ENCODE data around the gene NEK8.

Gene NEK8

GRCh38 chr17:28712032-28712704, 16.4 kb upstream of the NEK8 start:
- Histone ChIP-seq H3K4me2 (ENCODE audit: low read length) (peak overlapping the region; percentile 67), H3K27ac (no peak overlapping the region), H3K9me3 (ENCODE audit: control insufficient read depth, low read length) (no peaks in the 10 kb centered on the region), H3K27me3 (ENCODE audit: control insufficient read depth, insufficient read depth, low read length) (no peaks in the 10 kb centered on the region), H3K9ac (no peak overlapping the region), H2AFZ (no peak overlapping the region), H3K36me3 (ENCODE audit: control insufficient read depth, insufficient read depth, low read length) (no peaks in the 10 kb centered on the region), H3K4me1 (no peaks in the 10 kb centered on the region), H3K79me2 (no peaks in the 10 kb centered on the region), H3K4me3 (ENCODE audit: low read depth, low read length) (peak overlapping the region; percentile 60)
- TF ChIP-seq, protein P1, sequence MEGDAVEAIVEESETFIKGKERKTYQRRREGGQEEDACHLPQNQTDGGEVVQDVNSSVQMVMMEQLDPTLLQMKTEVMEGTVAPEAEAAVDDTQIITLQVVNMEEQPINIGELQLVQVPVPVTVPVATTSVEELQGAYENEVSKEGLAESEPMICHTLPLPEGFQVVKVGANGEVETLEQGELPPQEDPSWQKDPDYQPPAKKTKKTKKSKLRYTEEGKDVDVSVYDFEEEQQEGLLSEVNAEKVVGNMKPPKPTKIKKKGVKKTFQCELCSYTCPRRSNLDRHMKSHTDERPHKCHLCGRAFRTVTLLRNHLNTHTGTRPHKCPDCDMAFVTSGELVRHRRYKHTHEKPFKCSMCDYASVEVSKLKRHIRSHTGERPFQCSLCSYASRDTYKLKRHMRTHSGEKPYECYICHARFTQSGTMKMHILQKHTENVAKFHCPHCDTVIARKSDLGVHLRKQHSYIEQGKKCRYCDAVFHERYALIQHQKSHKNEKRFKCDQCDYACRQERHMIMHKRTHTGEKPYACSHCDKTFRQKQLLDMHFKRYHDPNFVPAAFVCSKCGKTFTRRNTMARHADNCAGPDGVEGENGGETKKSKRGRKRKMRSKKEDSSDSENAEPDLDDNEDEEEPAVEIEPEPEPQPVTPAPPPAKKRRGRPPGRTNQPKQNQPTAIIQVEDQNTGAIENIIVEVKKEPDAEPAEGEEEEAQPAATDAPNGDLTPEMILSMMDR (IDR thresholded peaks at IDR 0.05): no peak

GRCh38 chr17:28712705-28713415, 15.7 kb upstream of the NEK8 start:
- Histone ChIP-seq H3K4me1 (no peaks in the 10 kb centered on the region), H3K27ac (no peak overlapping the region), H2AFZ (no peak overlapping the region), H3K27me3 (ENCODE audit: control insufficient read depth, insufficient read depth, low read length) (no peaks in the 10 kb centered on the region), H3K36me3 (ENCODE audit: control insufficient read depth, insufficient read depth, low read length) (no peaks in the 10 kb centered on the region), H3K4me3 (ENCODE audit: low read depth, low read length) (no peak overlapping the region), H3K9ac (no peak overlapping the region), H3K79me2 (no peaks in the 10 kb centered on the region), H3K9me3 (ENCODE audit: control insufficient read depth, low read length) (no peaks in the 10 kb centered on the region), H3K4me2 (ENCODE audit: low read length) (no peak overlapping the region)
- TF ChIP-seq, protein P1 (IDR thresholded peaks at IDR 0.05): no peak

DNA sequence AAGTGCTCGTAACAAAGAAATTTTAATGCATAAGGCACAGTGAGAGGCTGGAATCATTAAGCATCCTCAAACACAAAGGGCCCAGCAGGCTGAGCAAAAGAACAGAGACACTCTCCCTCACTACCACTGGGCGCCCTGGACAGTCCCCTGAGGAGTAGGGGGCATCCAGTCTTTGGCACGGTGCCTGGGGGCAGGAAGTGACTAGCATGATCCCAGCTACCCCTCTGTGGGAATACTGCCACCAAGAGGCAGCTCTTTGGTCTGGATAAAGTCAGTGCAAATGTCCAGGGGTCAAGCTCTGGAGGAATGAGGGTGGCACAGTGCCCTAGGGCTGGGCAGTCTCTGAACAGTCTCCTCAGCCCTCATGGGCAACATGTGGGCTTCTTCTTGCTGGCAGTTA, 14.3 kb upstream of the NEK8 start:
- Histone ChIP-seq H3K4me3 (ENCODE audit: low read depth, low read length) (no peak overlapping the region), H3K4me1 (peaks cover 8% of the 10 kb centered on the region), H3K36me3 (ENCODE audit: control insufficient read depth, insufficient read depth, low read length) (no peaks in the 10 kb centered on the region), H3K9me3 (ENCODE audit: control insufficient read depth, low read length) (no peaks in the 10 kb centered on the region), H2AFZ (no peak overlapping the region), H3K27ac (no peak overlapping the region), H3K27me3 (ENCODE audit: control insufficient read depth, insufficient read depth, low read length) (no peaks in the 10 kb centered on the region), H3K4me2 (ENCODE audit: low read length) (no peak overlapping the region), H3K79me2 (no peaks in the 10 kb centered on the region), H3K9ac (no peak overlapping the region)
- TF ChIP-seq, protein P1 (IDR thresholded peaks at IDR 0.05): no peak

DNA sequence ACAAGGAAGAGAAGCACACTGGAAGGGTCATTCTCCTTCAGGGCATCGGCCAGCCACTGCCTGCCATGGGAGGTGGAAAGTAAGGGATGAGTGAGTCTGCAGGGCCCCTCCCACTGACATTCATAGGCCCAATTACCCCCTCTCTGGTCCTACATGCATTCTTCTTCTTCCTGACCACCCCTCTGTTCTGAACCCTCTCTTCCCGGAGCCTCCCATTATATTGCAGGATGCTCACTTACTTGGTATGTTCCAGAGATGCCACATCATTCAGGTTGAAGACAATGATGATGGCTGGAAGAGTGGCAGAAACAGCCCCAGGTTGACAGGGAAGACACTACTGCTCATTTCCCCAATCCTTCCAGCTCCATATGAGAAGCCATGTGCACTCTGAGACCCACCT, 13.4 kb upstream of the NEK8 start:
- H3K9me3 ChIP-seq (ENCODE audit: control insufficient read depth, low read length): no peaks in the 10 kb centered on the region
- H3K4me3 ChIP-seq (ENCODE audit: low read depth, low read length): no peak overlapping the region
- no peak overlapping the region for H3K4me2 ChIP-seq (ENCODE audit: low read length)
- no peak overlapping the region for H3K9ac ChIP-seq
- H3K27me3 ChIP-seq (ENCODE audit: control insufficient read depth, insufficient read depth, low read length): no peaks in the 10 kb centered on the region
- H3K27ac ChIP-seq: no peak overlapping the region
- H3K4me1 ChIP-seq: peaks cover 9% of the 10 kb centered on the region
- no peaks in the 10 kb centered on the region for H3K36me3 ChIP-seq (ENCODE audit: control insufficient read depth, insufficient read depth, low read length)
- TF ChIP-seq, protein P1 (IDR thresholded peaks at IDR 0.05): no peak
- H3K79me2 ChIP-seq: peaks cover 3% of the 10 kb centered on the region
- H2AFZ ChIP-seq: no peak overlapping the region

Measured in parathyroid adenoma (tissue), 2 donors.